GOT3 (cell line): ENCODE results near the gene EID3.
"Not testable (repeated sequence)": the region's sequence is repeated elsewhere in the genome, so short reads cannot be mapped to it uniquely, and the experiment has no call there.

Experiments used
- DNase-seq: peaks from one replicate; lab custom pipeline; 2025; ENCODE audit warnings: mixed read lengths; lab: John Stamatoyannopoulos, UW

Gene EID3

DNA sequence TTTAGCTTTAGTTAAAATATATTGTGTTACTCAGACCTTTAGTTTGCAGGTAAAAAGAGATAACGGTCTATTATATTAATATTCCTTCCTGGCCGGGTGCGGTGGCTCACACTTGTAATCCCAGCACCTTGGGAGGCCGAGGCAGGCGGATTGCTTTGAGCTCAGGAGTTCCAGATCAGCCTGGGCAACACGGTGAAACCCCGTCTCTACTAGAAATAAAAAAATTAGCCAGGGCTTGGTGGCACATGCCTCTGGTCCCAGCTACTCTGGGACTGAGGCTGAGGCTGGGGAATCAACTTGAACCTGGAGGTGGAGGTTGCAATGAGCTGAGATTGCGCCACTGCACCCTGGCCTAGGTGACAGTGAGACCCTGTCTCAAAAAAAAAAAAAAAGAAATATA, 13.2 kb upstream of the EID3 start:
- no peak for DNase-seq

DNA sequence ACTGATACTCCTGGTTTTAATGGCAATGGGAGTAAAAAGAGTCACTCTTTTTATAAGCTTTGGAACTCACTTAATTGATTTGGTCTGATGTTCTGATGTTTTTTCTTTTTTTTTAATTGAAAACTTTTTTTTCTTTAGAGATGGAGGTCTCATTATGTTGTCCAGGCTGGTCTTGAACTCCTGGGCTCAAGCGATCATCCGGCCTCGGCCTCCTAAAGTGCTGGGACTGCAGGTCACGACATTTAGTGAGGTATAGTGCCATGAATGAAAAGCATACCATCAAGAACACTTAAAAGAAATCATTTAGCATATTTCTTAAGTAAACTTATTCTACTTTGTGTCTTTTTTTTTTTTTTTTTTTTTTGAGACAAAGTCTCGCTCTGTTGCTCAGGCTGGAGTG, 12.7 kb upstream of the EID3 start:
- no peak for DNase-seq

DNA sequence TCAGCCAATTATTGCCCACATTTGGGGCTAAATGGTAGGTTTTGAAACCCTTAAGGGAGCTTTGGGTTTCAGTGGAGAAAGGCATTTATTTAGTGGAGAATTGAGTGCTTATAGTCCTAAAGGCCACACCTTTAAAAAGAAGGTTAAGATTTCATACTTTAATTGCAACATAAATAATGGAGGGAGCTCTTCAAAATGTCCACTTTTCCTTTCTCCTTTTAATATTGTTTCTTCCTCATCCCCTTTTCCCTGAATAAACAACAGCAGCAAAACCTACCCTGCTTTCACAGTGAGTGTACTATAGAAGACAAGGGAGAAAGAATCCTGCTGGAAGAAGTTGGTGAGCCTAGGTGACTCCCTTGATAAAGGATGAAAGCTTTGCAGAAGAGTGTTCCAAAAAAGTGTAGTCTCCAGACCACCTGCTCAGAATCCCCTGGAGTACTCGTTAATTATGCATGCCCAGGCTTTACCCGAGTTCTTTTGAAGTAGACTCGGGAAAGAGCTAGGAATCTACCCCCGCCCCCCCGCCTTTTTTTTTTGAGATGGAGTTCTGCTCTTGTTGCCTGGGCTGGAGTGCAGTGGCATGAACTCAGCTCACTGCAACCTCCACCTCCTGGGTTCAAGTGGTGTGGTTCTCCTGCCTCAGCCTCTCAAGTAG, 11.5 kb upstream of the EID3 start:
- DNase-seq = no peak

DNA sequence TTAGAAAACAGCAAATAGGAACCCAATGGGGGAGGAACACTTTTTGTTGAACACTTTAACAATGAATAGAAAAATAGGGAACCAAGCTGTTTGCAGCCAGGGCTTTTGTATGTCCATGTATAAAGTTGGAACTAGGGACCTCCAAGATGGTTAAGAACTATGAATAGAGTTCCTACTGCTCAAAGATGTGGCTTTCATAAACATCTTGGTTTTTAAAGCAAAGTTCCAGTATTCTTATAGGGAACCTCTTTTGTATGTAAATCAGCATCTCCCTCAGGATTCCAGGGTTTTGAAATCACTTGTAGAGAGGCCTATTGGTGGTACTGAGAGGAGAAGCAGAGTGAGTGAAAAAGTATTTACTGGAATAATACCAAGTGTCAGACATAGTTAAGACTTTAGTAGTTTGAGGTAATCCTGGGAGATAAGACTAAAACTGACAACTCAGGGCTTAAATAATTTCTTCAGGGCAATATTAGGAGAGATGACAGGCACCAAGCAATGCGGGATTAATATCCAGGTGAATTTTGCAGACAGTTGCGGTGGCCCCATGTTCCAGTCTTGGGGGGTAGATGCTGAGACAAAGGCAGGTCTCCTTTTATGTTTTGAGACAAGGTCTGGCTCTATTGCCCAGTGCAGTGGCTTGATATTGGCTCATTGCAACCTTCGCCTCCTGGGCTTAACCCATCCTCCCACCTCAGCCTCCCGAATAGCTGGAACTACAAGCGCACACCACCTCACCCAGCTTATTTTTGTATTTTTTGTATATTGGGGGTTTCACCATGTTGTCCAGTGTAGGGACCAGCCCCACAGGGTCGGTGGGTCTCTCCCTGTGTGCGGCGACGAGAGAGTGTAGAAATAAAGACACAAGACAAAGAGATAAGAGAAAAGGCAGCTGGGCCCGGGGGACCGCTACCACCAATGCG, 10.4 kb upstream of the EID3 start:
- DNase-seq = no peak

DNA sequence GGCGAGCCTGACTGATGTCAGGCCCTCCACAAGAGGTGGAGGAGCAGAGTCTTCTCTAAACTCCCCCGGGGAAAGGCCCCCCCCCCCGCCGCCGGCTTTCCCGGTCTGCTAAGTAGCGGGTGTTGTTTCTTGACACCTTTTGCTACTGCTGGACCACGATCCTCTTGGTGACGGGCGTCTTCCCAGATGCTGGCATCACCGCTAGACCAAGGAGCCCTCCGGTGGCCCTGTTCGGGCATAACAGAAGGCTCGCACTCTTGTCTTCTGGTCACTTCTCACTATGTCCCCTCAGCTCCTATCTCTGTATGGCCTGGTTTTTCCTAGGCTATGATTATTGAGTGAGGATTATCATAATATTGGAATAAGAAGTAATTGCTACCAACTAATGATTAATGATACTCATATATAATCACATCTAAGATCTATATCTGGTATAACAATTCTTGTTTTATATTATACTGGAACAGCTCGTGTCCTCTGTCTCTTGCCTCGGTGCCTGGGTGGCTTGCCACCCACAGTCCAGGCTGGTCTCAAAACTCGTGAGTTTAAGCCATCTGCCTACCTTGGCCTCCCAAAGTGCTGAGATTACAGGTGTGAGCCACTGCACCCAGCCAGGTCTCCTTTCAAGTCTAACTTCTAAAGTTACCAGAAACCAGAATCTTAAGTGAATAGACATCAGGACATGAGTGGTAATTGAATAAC, 9.2 kb upstream of the EID3 start:
- DNase-seq = not testable (repeated sequence)

DNA sequence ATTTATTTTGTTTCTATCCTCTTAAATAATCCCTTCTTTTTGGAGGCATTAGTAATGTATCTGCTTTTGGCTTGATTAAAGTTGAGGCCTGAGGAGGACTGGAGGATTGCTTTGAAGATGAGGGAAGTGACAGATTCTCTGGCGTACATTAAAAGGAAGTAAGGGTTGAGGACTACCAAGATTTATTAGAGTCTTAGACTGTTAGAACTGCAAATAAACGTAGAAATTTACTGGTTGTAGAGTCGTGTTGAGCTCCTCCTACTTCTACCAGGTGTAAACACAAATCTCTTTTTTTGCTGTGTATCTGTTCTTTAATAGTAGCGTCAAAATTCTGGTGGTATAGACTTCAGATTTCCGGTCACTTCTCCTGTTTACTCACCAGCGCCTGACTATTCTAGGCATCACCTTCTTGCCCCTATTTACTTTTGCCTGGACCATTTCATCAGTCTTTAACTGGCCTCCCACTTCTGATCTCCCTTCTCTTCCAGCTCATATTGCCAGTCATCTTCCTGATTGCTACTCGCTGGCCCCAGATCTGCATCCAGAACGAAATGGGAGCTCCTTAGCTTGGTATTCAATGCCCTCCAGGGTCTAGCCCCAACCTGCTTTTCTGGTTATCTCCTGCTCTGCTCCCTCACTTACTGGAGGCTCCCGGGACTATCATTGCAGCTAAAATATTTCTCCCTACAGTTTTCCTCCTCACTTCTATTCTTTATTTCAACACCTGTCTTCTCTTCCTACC, 8.4 kb upstream of the EID3 start:
- DNase-seq = no peak

DNA sequence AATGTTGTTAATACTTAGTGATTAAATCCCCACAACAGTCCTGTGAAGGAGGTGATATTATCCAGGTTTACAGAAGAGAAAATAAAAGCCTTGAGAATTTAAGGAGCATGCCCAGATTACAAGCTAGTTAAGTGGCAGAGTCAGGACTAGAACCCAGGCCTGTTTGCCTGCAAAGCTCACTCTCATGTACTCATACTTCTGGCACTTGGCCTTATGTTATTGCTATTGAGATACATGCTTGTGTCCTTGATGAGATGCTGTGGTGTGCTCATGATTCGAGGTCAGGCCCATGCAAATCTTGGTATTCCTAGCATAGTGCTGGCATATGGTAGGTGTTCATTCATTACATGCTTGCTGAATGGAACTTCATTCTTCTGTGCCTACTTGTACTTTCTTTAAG, 7.6 kb upstream of the EID3 start:
- DNase-seq = no peak

DNA sequence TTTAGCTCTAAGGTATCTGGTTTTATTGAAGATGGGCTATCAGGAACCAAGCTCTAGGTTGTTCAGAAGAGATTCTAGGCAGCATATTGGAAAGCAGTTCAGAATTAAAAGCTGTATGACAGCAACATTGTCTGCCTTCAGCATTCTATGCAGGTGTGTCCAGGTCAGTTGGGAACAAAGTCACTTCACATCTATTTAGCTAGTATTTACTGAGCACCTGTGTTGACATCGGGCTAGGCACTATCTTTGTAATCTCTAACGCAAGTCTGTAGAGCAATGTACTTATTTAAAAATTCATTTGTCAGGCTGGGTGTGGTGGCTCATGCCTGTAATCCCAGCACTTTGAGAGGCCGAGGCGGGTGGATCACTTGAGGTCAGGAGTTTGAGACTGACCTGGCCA, 6.8 kb upstream of the EID3 start:
- no peak for DNase-seq

DNA sequence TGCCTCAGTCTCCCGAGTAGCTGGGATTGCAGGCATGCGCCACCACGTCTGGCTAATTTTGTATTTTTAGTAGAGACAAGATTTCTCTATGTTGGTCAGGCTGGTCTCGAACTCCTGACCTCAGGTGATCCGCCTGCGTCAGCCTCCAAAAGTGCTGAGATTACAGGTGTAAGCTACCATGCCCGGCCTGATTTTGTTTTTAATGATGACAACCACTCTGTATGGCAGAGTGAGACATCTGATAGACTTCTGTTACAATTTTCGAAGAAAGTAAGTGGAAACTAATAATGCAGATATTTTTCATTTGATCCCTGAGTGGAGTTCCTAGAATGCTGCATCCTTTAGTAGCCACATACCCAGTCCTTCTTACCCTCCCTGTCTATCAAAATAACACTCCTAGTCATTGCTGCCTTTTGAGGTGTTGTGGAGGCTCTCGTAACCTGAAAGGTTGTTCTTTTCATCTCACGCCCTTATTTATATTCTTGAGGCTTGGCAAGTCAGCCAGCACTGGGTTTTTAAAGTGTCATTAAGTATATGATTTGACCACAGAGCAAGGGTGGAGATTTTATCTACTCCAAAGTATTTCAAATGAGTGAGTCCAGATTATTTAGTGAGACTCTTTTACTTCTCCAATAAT, 5.9 kb upstream of the EID3 start:
- no peak for DNase-seq

DNA sequence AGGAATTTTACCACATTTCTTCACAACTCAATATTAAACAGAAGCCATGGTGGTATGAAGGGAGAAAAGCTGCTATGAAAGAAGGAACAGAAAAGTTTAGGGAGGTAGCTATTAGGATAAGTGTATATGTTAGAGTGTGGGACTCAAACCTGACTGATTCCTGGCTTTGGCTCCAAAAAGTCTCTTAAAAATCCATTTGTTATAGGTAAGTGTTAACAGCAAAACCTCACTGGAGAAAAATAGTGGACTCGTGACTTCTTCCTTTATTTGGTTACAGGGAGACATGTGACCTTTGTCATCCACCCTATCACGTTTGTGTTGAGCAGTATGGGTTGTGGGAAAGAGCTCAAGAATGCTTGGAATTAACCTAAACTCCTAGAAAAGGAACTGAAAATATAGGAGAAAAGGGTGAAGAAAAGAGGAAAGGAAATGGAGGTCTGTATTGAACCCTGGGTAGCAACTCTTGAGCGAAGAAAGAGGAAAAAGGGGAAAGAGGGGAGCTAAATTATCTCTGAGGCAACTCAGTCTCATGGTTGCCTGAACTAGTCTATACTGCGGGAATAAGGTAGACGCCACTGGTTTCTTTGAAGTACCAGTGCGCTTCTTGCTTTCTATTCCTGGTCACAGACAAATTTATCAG, 3.6 kb upstream of the EID3 start:
- no peak for DNase-seq

DNA sequence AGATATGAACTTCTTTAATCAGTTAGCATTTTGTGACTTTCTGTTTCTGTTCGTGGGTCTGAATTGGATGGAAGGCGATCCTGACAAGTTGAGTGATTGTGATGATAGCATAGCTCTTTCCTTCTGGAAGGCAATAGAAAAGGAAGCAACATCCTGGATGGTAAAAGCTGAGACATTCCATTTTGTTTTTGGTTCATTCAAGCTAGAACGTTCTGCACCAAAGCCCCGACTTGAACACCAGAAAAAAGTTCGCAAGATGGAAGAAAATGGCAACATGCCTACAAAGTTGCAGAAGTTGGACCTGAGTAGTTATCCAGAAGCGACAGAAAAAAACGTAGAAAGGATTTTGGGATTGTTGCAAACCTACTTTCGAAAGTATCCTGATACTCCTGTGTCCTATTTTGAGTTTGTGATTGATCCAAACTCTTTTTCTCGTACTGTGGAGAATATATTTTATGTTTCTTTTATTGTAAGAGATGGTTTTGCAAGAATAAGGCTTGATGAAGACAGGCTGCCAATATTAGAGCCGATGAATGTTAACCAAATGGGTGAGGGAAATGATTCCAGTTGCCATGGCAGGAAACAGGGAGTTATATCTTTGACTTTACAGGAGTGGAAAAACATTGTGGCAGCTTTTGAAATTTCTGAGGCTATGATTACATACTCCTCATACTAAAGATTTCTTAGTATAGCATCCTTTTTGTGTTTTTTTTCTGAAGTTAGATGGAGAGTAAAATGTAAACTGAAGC, 896 bp downstream of the EID3 start:
- no peak for DNase-seq

DNA sequence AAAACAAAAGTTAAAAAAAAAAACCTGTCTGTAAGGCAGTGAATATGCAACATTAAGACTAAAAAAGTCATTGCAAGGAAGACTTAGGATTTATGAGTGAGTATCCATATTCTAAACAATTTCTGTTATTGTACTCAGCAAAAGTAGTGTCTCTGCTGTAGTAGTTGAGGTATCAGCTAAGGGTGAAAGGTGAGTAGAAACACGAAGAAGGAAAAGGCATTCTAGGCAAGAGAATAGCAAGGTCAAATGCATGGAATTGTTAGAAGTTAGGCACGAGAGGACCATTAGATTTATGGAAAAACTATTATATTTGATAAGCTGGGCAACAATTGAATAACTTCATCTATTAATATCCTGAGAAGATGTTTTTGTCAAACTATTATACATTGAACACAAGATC, 1.8 kb downstream of the EID3 start:
- DNase-seq = no peak

DNA sequence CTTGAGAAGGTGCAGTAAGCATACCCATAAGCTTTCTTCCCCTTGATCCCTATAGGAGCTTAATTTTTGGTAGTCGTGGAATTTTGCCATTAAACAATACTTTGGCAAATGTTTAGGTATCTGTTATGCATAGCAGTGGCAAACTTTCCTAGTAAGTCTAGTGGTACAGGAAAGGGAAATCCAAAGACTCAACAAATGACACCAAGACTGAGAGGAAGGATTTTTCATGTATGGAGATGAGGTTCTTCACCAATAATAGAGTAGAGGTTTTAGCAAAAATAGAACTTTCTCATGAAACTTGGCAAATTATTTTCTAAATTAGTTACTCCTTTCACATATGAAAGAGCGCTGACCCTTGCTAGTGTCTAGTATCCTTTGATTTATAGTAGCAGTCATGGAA, 2.8 kb downstream of the EID3 start:
- DNase-seq = no peak

DNA sequence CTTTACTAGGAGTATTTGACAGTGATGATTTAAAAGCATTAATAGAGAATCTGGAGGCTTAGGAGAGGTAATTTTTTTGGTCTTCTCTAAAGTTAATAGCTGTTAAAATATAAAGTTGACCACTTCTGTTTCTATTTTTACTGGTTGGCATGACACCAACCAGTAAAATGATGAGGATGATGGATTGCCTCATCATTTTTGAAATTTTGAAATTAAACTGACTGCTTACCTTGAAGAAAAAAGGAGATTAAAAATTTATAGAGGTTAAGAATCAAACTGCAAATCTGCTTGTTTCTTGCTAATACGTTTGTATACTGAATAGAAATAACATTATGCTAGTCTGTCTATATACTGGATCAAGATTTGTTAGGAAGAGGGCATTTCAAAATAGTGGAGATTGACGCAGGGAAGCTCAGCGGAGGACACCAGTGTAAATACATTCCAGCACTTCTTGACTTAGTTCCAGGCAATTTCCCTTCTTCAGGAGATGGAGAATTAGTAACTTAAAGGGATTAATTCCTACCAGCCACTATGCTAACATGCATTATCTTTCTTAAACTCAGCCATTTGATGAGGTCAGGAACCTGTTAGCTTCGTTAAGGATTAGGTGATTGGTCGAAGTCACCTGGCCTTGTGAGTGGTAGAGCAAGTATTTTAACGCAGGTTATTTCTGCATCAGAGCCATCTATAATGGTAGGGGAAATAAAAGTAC, 3.6 kb downstream of the EID3 start:
- no peak for DNase-seq

DNA sequence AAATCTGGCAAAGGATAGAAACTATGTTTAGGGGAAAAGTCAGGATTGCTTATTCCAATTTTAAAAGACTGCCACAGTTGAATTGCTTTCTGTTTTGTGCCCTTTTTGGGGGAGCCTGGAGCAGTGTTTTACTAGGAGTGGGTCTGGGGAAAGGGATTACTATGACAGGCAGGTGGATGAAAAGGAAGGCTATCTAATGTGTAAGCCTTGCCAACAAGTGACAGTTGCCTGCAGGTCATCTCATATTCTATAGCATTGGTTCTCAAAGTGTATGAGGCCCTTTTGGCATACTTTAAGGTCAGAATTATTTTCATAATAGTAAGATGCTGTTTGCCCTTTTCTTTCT, 4.1 kb downstream of the EID3 start:
- DNase-seq = no peak

DNA sequence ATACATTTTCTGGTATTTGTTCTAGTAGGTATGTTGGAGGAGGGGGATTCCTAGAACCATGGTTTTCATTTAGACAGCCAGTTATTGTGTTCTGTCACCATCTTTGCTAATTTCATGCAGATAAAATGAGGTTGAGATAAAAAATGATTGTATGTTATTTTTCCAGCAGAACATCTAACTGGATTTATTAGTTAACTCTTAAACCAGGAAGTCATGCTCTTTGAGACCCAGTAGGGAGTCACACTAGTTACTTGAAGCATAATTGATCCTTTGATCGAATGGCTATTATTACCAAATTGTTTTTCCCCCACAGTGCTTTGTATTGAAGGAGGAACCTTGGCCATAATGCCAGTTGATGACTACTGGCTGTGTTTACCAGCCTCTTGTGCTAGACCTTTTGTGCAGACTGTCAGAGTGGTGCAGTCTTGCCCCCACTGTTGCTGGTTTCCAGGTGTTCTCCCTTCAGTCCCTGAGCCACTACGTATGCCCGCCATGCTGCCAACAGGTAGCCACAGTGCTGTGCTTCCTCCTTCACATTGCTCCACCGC, 6.0 kb downstream of the EID3 start:
- no peak for DNase-seq

DNA sequence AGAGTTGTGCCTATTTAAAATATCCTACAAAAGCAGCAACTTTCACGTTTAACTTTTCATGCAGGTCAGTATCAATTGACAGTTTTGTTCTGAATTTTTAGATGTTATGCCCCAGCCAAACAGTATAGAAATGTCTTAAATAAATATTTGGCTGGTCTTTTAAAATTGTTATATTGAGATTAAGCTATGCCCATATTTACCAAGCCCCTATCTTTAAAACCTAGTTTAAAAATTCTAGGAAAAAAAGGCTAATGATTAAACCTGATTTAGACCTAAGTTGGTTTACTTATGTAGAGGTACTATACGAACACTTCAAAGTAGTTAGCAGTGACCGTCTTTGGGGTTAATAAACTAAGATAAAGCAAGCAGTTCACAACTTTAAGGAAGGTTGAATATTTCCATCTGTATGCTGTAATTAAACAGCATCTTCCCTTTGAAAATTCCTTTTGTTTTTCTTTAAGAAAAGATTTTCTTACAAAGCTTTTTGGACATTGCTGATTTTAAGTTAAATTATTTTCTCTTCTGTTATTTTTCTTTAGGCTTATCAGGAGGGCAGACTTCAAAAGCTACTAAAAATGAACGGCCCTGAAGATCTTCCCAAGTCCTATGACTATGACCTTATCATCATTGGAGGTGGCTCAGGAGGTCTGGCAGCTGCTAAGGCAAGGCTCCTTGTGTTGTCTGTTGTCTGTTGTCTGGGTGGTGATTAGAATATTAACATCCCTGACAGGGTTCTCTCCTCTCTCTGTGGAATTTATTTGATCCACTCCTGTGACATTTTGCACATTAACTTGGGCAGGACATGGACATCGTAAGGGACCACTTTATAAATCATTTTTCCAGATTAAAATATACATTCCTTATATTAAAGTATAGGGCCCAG, 7.5 kb downstream of the EID3 start:
- no peak for DNase-seq

DNA sequence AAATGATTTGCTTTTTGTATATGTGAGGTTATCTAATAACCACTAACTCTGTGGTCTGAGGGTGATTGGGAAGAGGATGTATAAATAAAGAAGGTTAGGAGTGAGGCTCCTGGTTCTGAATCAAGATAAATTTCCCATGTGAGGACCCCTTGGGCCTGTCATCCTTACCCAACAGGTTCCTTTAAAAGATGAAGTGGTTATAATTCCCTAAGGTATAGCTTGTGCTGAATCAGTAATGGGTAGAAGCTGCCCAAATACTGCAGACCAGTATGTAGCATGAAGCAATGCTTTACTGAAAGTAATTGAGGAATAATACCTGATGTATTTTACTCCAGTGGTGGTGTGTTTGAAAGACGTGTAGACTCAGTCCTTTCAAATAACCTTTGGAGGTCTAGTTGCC, 8.7 kb downstream of the EID3 start:
- DNase-seq = no peak

DNA sequence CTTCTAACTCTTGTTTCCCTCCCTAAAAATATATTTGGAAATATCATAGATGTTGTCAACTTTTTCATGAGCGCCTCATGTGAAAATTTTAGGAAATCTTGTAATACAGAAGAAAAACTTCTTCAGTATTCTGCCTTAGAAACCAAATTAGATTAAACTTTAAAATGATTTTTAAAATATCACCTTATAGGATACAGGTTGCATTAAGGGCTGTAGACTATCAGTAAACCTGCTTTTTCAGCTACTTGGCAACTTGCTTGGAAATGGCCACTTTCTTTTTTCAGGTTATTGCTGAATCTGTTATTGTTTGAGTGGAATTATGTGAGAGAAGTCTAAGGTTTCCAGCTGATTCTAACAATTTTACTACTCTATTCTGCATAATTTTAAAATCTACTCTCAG, 9.1 kb downstream of the EID3 start:
- DNase-seq = no peak
